ENCODE measurements around the gene ALLC.

- TF ChIP-seq EZH2phosphoT487 (IDR thresholded peaks at IDR 0.05; ENCODE audit: borderline replicate concordance, low read length) (no peak), CTCF (conservative IDR thresholded peaks at IDR 0.05; ENCODE audit: low read depth, low read length) (no peak)
These were observed 958 bp upstream of the ALLC start for GRCh38 chr2:3656762-3657721.

Data from PC-3 (cell line).